Brain microvascular endothelial cell (primary cell): Measurements from ENCODE around the gene OCLN.

ENCODE experiments used
- DNase-seq: peaks from one replicate; pipeline ENCODE4 v3.0.0-alpha.2; 2020
- H3K27ac ChIP-seq: fragments of 250-450 bp; sonication (Bioruptor Pico); 2 replicates; pipeline ENCODE4 v1.5.1; 2020; ENCODE audit warnings: mild to moderate bottlenecking, moderate library complexity
- H3K27me3 ChIP-seq: fragments of 250-450 bp; sonication (Bioruptor Pico); replicated peaks from 2 replicates; pipeline ENCODE4 v1.5.1; 2020; ENCODE audit warnings: mild to moderate bottlenecking
- H3K36me3 ChIP-seq: fragments of 250-450 bp; sonication (Bioruptor Pico); replicated peaks from 2 replicates; pipeline ENCODE4 v1.5.1; 2020; ENCODE audit warnings: mild to moderate bottlenecking
- H3K4me3 ChIP-seq: 2 replicates; pipeline ENCODE4 v1.5.1; 2011; ENCODE audit warnings: low read depth, mild to moderate bottlenecking, control low read depth, low read length, moderate library complexity
- in situ Hi-C: cut with HindIII; loops from 2 replicates; pipeline ENCODE4 v1.10.0; 2017; ENCODE audit warnings: low sequenced_read_pairs, low pct_ligation_motif_present
- TF ChIP-seq, protein P1 (sequence below): IDR thresholded peaks from 2 replicates; pipeline ENCODE4 v1.5.1; 2011; ENCODE audit warnings: low read depth, mild to moderate bottlenecking, moderate library complexity, low read length, control low read depth, inconsistent platforms; ENCODE audit errors: missing control alignments

Gene OCLN

DNA sequence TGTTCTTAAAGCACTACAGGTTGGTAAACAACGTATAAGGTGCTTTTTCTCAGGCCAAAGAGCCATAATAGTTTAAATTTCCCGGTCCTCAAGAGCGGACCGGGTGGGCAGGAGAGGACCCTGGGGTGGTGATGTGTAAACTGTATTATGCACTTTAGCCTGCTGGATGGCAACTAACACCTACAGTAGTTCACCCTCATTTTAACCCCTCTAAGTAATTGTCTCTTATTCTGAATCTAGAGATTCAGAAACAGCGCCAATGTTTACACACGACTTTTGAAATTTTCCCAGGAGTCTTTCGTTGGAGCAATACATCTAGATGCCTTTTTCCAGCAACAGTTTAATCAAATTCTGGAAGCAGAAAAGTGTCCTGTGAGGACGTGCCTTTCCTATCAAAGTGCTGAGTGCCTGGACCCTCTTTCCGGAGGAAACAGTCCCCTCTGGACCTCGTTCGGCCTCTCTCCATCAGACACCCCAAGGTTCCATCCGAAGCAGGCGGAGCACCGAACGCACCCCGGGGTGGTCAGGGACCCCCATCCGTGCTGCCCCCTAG lies 676 bp upstream of the OCLN start:
- DNase-seq: no peak
- no peaks in the 10 kb centered on the region for H3K36me3 ChIP-seq
- no peak overlapping the region for H3K27ac ChIP-seq
- peaks cover 15% of the 10 kb centered on the region for H3K27me3 ChIP-seq
- TF ChIP-seq, protein P1, sequence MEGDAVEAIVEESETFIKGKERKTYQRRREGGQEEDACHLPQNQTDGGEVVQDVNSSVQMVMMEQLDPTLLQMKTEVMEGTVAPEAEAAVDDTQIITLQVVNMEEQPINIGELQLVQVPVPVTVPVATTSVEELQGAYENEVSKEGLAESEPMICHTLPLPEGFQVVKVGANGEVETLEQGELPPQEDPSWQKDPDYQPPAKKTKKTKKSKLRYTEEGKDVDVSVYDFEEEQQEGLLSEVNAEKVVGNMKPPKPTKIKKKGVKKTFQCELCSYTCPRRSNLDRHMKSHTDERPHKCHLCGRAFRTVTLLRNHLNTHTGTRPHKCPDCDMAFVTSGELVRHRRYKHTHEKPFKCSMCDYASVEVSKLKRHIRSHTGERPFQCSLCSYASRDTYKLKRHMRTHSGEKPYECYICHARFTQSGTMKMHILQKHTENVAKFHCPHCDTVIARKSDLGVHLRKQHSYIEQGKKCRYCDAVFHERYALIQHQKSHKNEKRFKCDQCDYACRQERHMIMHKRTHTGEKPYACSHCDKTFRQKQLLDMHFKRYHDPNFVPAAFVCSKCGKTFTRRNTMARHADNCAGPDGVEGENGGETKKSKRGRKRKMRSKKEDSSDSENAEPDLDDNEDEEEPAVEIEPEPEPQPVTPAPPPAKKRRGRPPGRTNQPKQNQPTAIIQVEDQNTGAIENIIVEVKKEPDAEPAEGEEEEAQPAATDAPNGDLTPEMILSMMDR: no peak
- in situ Hi-C loops: no loop called here
- H3K4me3 ChIP-seq: peak overlapping the region; percentile 57

DNA sequence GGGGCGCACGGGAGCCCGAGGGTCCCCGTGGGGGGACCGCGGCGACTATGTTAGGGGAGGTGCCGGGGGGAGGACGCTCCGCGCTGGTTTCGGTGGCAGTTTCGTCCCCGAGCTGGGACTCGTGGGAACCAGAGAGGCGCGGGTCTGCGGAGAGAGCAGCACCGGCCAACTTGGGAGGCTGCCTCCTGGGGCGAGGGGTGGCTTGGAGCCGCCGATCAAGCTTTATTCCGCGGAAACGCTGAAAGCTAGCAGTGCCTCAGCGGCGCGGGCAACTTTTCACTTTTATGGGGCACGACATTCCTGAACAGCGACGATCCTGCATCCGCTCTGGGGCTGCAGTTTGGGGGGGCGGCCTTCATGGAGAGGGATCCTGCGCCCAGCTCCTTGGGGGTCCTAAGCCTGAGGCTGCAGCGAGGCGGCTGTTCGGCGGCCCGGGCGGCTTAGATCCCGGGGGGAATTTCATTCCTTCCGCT lies 369 bp downstream of the OCLN start:
- no peak for DNase-seq
- TF ChIP-seq, protein P1: no peak
- no peak overlapping the region for H3K27ac ChIP-seq
- in situ Hi-C loops: no loop called here
- H3K27me3 ChIP-seq: peaks cover 15% of the 10 kb centered on the region
- no peaks in the 10 kb centered on the region for H3K36me3 ChIP-seq
- peak overlapping the region; percentile 57 for H3K4me3 ChIP-seq

DNA sequence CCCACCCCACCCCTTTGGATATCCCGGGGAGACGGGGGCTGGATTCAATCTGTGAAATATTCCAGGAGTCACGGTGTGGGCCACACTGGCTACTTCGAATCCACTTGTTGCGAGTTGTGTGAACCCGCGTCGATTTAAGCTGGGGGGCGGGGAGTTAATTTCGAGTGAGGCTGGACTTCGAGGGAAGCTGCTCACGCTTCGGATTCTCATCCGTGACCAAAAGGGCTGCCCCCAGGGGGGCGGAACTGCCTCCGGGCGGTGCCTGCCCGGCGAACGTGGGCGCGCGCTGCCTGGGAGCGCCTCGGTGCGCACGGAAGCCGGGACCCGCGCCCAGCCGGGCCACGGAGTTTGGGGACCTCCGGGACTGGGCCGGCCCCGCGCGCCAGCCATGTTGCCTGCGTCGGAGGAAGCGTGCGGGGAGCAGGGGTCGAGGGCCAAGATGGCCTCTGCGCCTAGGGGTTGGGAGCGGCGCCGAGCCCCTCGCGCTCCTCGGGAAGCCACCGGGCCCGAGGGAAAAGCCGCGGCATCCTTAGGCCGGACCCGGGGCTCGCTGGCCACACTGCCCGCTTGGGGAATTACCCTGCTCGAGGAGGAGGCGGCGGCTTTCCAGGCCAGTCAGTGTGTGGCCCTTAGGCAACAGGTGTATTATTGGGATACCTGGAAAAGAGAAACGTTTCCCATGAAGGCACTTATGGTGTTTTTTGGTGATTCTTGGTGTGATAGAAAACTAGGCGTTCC lies 975 bp downstream of the OCLN start:
- Histone ChIP-seq H3K36me3 (no peaks in the 10 kb centered on the region), H3K27ac (no peak overlapping the region), H3K27me3 (peaks cover 15% of the 10 kb centered on the region), H3K4me3 (peak overlapping the region; percentile 57)
- in situ Hi-C loops: no loop called here
- no peak for DNase-seq
- TF ChIP-seq, protein P1: no peak

DNA sequence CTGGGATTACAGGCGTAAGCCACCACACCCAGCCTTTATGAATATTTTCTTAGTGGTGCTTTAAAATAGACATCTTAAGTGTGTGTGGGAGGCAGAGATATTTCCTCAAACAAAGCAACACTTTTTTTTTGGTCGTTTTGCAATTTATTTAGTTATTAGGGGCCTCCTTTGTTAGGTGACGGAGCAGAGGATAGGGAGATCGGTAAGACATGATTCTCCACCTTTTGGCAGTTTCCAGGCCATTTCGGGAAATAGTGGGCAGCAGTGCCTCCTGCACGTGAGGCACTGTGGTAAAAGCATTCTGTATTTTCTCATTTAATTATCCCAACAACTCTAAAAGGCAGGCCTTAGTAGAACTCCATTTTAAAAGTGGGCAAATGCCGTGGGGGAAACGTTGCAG lies 1.9 kb downstream of the OCLN start:
- Histone ChIP-seq H3K27me3 (peaks cover 15% of the 10 kb centered on the region), H3K27ac (no peak overlapping the region), H3K36me3 (no peaks in the 10 kb centered on the region), H3K4me3 (no peak overlapping the region)
- no peak for DNase-seq
- in situ Hi-C loops: no loop called here
- TF ChIP-seq, protein P1: no peak

DNA sequence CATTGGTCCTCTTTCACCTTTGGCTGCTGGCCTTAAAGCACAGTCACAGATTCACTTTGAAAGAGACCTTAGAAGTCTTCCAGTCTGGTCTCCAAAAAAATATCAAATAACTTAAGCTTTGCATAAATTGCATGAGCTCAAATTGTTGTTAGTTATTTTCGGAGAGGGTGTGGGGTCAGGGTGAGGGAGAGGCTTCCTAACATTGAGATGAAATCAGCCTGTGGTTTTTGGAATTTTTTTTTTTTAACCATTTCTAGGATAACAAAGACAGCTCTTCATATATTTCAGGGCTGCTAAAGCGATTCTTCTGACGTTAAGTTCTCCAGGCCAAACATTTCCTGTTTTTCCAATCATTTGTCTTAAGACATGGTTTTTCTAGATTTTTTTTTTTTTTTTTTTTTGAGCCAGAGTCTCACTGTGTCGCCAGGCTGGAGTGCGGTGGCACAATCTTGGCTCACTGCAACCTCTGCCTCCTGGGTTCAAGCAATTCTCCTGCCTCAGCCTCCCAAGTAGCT lies 4.5 kb downstream of the OCLN start:
- no peak overlapping the region for H3K4me3 ChIP-seq
- in situ Hi-C loops: no loop called here
- no peak for DNase-seq

More for the DNA sequence above, 4.5 kb downstream of the OCLN start:
- H3K27ac ChIP-seq: no peak overlapping the region
- TF ChIP-seq, protein P1: no peak
- H3K27me3 ChIP-seq: peaks cover 8% of the 10 kb centered on the region
- H3K36me3 ChIP-seq: no peaks in the 10 kb centered on the region
